Nephron progenitor cell (in vitro differentiated cells): ENCODE measurements around the gene RIPK4.

Experiments
- DNase-seq: peaks from one replicate; pipeline ENCODE4 v3.0.0; 2021
- H3K27ac Mint-ChIP-seq: 2 replicates; pipeline ENCODE4 v1.8.0; 2021; ENCODE audit warnings: mild to moderate bottlenecking, moderate library complexity, mixed read lengths
- H3K27me3 Mint-ChIP-seq: 2 replicates; pipeline ENCODE4 v1.8.0; 2021; ENCODE audit warnings: mild to moderate bottlenecking, low read depth, mixed read lengths; ENCODE audit not compliant: poor library complexity
- H3K36me3 Mint-ChIP-seq: 2 replicates; pipeline ENCODE4 v1.8.0; 2021; ENCODE audit warnings: low read depth, mixed read lengths
- H3K4me1 Mint-ChIP-seq: 2 replicates; pipeline ENCODE4 v1.8.0; 2021; ENCODE audit warnings: mixed read lengths
- H3K4me3 Mint-ChIP-seq: 2 replicates; pipeline ENCODE4 v1.8.0; 2021; ENCODE audit warnings: mild to moderate bottlenecking, moderate library complexity, mixed read lengths
- H3K9me3 Mint-ChIP-seq: 2 replicates; pipeline ENCODE4 v1.8.0; 2021; ENCODE audit warnings: mild to moderate bottlenecking, moderate library complexity, mixed read lengths
- CTCF ChIP-seq: fragments of 200-600 bp; sonication (generic); IDR thresholded peaks from 2 replicates; pipeline ENCODE4 v1.5.0; 2021; ENCODE audit warnings: antibody characterized with exemption

RIPK4 gene

GRCh38 chr21:41741253-41742072, 25.4 kb downstream of the RIPK4 start:
- Mint-ChIP-seq H3K9me3 (peaks cover 30% of the 10 kb centered on the region), H3K4me1 (peaks cover 14% of the 10 kb centered on the region), H3K27me3 (peaks cover 8% of the 10 kb centered on the region), H3K36me3 (peaks cover 20% of the 10 kb centered on the region), H3K27ac (no peak overlapping the region), H3K4me3 (no peak overlapping the region)
- no peak for DNase-seq
- TF ChIP-seq CTCF = no peak

- Mint-ChIP-seq H3K9me3 (peaks cover 37% of the 10 kb centered on the region), H3K27ac (no peak overlapping the region), H3K4me1 (peaks cover 14% of the 10 kb centered on the region), H3K27me3 (peaks cover 8% of the 10 kb centered on the region), H3K36me3 (peaks cover 20% of the 10 kb centered on the region), H3K4me3 (no peak overlapping the region)
- no peak for TF ChIP-seq CTCF
- DNase-seq = no peak
Measured at GRCh38 chr21:41740604-41741252, 26.1 kb downstream of the RIPK4 start.

- Mint-ChIP-seq H3K9me3 (peaks cover 45% of the 10 kb centered on the region), H3K4me3 (no peak overlapping the region), H3K4me1 (peaks cover 7% of the 10 kb centered on the region), H3K27ac (no peak overlapping the region), H3K36me3 (peaks cover 20% of the 10 kb centered on the region), H3K27me3 (peaks cover 8% of the 10 kb centered on the region)
- DNase-seq = no peak
- no peak for TF ChIP-seq CTCF
Measured at GRCh38 chr21:41739936-41740335, 26.9 kb downstream of the RIPK4 start.

- peaks cover 20% of the 10 kb centered on the region for H3K36me3 Mint-ChIP-seq
Measured at GRCh38 chr21:41739011-41739410, 27.8 kb downstream of the RIPK4 start.

GRCh38 chr21:41737651-41738324, 29.1 kb downstream of the RIPK4 start:
- no peak for TF ChIP-seq CTCF
- Mint-ChIP-seq H3K27me3 (peaks cover 9% of the 10 kb centered on the region), H3K36me3 (peaks cover 24% of the 10 kb centered on the region), H3K27ac (no peak overlapping the region), H3K9me3 (peaks cover 63% of the 10 kb centered on the region), H3K4me1 (no peaks in the 10 kb centered on the region), H3K4me3 (no peak overlapping the region)
- no peak for DNase-seq

More at GRCh38 chr21:41739011-41739410, 27.8 kb downstream of the RIPK4 start:
- Mint-ChIP-seq H3K27me3 (peaks cover 8% of the 10 kb centered on the region), H3K27ac (no peak overlapping the region), H3K4me3 (no peak overlapping the region), H3K9me3 (peaks cover 52% of the 10 kb centered on the region), H3K4me1 (no peaks in the 10 kb centered on the region)
- no peak for DNase-seq
- no peak for TF ChIP-seq CTCF
